BJ (cell line): ENCODE measurements around the gene ATAD3C. TPM values are rescaled to one million over a fixed set of nuclear protein-coding genes. Genes with fewer than 3 reads are reported as not detected.

Experiments
- CTCF ChIA-PET: fragments of 350-600 bp; formaldehyde crosslinking; extraction: SDS; loops from one replicate; lab custom pipeline; 2021; ENCODE audit warnings: antibody characterized with exemption, inconsistent platforms; lab: Yijun Ruan, JAX
- POLR2A ChIA-PET: fragments of 300-600 bp; sonication (Branson Sonifier 250); formaldehyde crosslinking; extraction: SDS; loops from one replicate; lab custom pipeline; 2021; ENCODE audit warnings: antibody characterized with exemption; lab: Charles Lee
- DNase-seq: peaks from one replicate; pipeline ENCODE4 v3.0.0-alpha.2; 2011; ENCODE audit warnings: low read depth
- H3K27me3 ChIP-seq: 2 replicates; pipeline ENCODE4 v1.6.0; 2011; ENCODE audit warnings: low read length; ENCODE audit not compliant: control insufficient read depth, insufficient read depth
- H3K36me3 ChIP-seq: 2 replicates; pipeline ENCODE4 v1.5.1; 2011; ENCODE audit warnings: low read length; ENCODE audit not compliant: control insufficient read depth, insufficient read depth
- H3K4me3 ChIP-seq: 2 replicates; pipeline ENCODE4 v1.5.1; 2011; ENCODE audit warnings: low read depth, mild to moderate bottlenecking, control low read depth, low read length
- CTCF ChIP-seq: IDR thresholded peaks from 2 replicates; pipeline ENCODE4 v1.5.1; 2011; ENCODE audit warnings: low read depth, mild to moderate bottlenecking, control low read depth, inconsistent platforms, low read length, moderate library complexity; ENCODE audit not compliant: insufficient read depth
- polyA plus RNA-seq: library from polyadenylated mRNA; depleted of rRNA; stranded (reverse); fragments of >200 nt; gene quantifications from 2 replicates; pipeline ENCODE4 v1.2.3, GENCODE V29; 2011

ATAD3C gene
- polyA plus RNA-seq, 1 experiment, result 0.06 TPM

DNA sequence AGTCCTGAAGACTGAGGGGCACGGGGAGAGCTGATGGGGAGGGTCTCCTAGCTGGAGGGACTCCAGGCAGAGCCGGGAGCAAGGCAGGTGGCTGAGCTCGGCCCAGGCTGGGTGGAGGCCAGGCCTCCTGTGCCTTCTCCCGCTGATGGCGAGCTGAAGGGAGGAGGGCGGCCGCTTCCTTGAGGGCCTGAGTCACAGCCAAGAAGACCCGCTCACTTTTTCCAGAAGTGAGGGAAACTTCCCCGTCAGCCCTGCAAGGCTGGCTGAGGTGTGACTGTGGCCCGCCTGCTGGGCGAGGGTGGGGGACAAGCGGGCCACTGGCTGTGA is 15.7 kb upstream of the ATAD3C start:
- ChIA-PET POLR2A (interaction anchor here (0.6 kb wide), 1 partner anchor 33 kb away, joined by 3 read pairs; no protein-coding TSS in a partner anchor), CTCF (no interaction called here)
- TF ChIP-seq CTCF, result no peak
- H3K36me3 ChIP-seq, result no peaks in the 10 kb centered on the region
- no peak for DNase-seq
- H3K4me3 ChIP-seq, result no peak overlapping the region
- peaks cover 4% of the 10 kb centered on the region; the same call in 1 of the 2 replicates for H3K27me3 ChIP-seq

DNA sequence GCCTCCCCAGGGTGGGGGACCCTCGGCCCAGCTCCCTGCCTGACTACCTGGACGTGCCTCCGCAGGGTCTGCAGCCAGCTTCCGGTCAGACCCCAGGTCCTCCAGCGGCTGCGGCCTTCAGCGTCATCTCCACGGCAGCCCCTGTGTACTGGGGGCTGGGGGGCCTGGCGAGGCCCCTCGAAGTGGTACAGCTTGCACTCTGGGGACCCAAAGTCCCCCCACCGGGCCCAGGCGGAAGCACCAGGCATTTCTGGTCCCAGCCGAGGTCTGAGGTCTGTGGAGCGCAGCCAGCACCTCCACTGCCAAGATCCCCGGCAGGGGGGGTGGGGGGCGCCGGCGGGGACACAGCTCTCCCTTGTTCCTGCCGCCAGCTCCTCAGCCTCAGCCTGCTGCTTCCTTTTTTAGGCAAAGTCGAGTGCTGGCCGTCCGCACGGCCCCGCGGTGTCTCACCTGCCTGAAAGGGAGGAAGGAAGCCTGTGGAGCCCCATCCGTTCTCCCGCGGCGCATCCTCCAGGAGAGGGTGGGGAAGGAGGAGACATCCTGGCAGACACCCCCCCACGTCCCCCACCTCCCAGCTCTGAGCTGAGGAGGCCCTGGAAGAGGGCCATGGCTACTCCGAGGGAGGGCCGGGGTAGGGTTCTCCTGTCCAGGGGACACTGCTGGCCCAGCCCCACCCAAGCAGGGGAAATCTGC is 15.2 kb upstream of the ATAD3C start:
- H3K4me3 ChIP-seq, result no peak overlapping the region
- POLR2A ChIA-PET, result no interaction called here
- H3K36me3 ChIP-seq, result no peaks in the 10 kb centered on the region
- no peak for DNase-seq
- H3K27me3 ChIP-seq, result peaks cover 4% of the 10 kb centered on the region; the same call in 1 of the 2 replicates
- no peak for TF ChIP-seq CTCF
- CTCF ChIA-PET, result interaction anchor here (0.9 kb wide), 1 partner anchor 34 kb away, joined by 3 read pairs; no protein-coding TSS in a partner anchor

GRCh38 chr1:1434824-1435105 is 14.7 kb upstream of the ATAD3C start:
- ChIA-PET POLR2A (no interaction called here), CTCF (interaction anchor here (0.9 kb wide), 1 partner anchor 35 kb away, joined by 3 read pairs; no protein-coding TSS in a partner anchor)
- H3K4me3 ChIP-seq, result no peak overlapping the region
- H3K27me3 ChIP-seq, result peaks cover 4% of the 10 kb centered on the region; the same call in 1 of the 2 replicates
- H3K36me3 ChIP-seq, result no peaks in the 10 kb centered on the region
- DNase-seq, result no peak
- TF ChIP-seq CTCF, result no peak

DNA sequence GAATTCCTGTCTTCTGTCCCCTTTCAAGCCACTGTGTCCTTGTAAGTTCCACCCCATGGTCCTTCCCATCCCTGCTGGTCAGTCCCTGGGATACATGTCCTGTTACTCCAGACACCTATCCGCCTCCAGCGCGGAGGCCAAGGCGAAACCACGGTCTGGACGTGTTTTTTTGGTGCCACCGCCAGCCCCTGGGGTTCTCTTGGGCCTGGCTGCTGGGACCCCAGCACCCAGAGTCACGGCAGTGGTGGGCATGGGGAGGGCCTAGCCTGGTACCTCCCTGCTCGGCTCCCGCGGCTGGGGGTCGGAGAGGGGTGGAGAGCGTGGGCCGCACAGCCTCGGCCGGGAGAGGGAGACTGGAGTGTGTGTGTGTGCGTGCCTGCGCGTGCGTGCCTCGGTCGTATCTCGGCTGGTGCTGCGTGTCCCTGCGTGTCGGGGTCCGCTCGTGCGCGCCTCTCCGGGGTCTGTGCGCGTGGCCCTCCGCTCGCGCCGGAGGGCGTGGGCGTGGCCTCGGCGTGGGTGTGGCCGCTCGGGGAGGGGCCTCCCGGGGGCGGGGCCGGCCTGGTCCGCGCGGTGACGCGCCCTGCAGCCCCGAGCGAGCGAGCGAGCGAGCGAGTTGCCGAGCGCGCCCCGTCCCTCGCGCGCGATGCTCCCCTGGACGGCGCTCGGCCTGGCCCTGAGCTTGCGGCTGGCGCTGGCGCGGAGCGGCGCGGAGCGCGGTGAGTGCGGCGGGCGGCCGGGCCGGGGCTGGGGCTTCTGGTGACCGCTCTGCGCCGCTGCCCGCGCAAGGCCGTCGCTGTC is 14.2 kb upstream of the ATAD3C start, which contains the start of gene VWA1:
VWA1 (plus strand) TSS at position 585 of the 798 bp plus-strand sequence; CDS start at position 644, 59 bp downstream.
- ChIA-PET CTCF (no interaction called here), POLR2A (no interaction called here)
- no peak for DNase-seq
- H3K27me3 ChIP-seq, result peaks cover 4% of the 10 kb centered on the region; the same call in 1 of the 2 replicates
- H3K36me3 ChIP-seq, result no peaks in the 10 kb centered on the region
- H3K4me3 ChIP-seq, result peak within 1 kb of the TSS; percentile 46
- no peak for TF ChIP-seq CTCF

DNA sequence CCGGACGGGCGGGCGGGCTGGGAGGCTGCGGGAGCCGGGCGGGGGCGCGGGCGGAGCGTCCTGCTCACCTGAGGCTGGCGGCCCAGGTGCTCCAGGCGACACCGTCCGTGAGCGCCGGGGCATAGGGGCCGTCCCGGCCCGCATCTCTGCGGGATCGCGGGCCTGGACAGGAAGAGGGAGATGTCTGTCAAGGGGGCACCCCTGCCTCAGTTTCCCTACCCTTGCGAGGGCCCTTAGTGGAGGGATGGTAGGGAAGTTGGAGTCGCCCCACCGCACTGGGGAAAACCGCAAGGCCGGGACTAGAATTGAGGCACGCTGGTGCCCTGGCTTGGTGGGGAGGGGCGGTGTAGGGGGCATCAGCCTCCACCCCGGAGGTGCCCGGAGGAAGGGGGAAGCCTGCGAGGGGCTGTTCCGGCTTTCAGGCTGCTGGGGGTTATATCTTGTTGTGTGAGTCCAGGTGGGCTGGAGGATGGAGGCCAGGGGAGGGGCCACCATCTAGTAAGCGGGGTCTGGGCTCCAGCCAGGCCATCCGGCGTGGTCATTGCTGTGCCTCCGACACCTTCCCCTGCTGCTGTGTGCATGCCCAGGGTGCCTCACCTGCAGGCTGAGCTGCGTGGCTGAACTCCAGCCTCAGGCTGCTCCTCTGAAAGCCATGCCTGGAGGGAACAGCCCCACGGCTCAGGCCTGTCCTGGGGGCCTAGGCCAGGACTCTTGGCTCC is 13.4 kb upstream of the ATAD3C start:
- DNase-seq, result no peak
- Histone ChIP-seq H3K4me3 (peak overlapping the region; percentile 46), H3K36me3 (no peaks in the 10 kb centered on the region), H3K27me3 (peaks cover 4% of the 10 kb centered on the region; the same call in 1 of the 2 replicates)
- ChIA-PET CTCF (no interaction called here), POLR2A (no interaction called here)
- no peak for TF ChIP-seq CTCF
